ENCODE results near the gene S1PR5.

S1PR5 gene

DNA sequence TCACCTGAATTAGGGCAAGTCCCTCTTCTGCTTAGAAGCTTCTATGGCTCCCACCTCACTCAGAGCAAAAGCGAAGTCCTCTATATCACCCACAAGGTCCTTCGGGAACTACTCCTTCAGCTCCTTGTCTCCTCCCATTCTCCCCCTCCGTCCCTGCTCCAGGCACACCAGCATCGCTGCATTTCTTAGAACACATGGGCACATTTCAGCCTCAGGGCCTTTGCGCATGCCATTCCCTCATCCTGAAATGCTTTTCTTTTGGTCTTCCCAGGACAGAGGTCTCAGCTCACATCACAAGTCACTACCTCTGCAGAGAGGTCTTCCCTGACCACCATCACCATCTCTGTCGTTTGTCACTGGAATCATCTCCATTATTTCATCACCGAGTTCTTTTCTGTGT, 4.0 kb downstream of the S1PR5 start:
- no peak for DNase-seq

DNA sequence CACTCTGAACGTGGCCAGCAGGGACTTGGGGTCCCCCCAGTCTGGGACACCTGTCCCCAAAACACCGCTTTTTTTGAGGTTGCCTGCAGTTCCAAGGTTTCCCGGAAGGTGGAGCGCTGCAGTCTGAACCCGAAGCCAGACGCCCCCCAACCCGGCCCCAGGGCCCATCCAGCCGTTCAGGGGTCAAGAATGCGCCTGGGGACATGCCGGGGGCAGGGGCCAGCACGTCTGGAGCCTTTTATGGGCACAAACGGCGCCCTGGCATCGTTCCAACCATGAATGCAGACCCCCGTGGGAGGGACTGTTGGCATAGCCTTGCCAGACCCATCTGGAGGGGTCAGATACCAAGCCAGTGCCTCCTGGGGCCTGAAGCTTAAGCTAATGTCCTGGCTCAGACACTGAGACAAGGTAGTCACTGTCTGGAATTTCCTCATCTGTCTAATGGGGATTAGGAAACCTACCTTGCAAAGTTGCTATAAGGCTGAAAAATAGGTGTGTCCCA, 6.9 kb downstream of the S1PR5 start:
- DNase-seq: no peak

DNA sequence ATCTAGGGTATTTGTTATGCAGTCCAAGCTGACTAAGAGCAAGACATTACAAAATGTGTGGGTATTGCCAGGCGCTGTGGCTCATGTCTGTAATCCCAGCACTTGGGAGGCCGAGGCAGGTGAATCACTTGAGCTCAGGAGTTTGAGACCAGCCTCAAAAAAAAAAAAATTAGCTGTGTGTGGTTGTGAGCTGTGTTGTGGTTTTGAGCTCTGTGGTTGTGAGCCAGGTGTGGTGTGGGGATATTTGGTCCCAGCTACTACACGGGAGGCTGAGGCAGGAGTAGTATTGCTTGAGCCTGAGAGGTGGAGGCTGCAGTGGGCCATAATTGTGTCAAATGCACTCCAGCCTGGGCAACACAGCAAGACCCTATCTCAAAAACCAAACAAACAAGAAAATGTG, 8.5 kb downstream of the S1PR5 start:
- DNase-seq: no peak

DNA sequence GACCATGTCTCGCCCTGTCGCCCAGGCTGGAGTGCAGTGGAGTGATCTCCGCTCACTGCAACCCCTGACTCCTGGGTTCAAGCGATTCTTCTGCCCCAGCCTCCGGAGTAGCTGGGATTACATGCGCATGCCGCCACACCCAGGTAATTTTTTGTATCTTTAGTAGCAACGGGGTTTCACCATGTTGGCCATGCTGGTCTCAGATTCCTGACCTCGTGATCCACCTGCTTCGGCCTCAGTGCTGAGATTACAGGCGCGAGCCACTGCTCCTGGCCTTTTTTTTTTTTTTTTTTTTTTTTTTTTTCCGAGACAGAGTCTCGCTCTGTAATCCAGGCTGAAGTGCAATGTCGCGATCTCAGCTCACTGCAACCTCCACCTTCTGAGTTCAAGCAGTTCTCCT, 9.2 kb downstream of the S1PR5 start:
- DNase-seq: no peak

DNA sequence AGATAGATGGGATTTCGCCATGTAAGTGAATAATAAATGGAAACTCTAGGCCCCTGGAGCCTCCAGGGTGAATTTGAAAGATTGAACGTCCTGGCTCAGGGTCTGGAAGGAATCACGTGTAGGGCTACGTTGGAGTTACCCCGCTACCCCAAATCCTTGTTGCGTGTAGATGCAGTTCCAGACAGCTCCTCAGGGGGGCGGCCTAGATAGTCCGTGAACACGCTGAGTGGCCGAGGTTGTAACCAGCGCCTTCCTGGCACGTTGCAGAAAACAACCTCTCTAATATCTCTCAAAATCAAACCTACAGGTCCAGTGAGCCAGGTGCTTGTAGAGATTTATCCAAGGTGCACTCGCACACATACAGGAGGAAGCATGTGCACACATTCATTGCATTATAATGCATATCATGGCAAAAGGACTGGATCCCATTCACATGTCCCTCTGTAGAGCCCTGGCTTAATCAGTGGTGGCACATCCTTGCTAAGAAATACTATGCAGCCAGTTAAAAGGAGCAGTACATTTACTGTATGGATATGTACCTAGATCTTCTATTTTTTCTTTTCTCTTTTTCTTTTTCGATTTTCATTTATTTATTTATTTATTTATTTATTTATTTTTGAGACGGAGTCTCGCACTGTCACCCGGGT, 11.5 kb downstream of the S1PR5 start:
- no peak for DNase-seq

DNA sequence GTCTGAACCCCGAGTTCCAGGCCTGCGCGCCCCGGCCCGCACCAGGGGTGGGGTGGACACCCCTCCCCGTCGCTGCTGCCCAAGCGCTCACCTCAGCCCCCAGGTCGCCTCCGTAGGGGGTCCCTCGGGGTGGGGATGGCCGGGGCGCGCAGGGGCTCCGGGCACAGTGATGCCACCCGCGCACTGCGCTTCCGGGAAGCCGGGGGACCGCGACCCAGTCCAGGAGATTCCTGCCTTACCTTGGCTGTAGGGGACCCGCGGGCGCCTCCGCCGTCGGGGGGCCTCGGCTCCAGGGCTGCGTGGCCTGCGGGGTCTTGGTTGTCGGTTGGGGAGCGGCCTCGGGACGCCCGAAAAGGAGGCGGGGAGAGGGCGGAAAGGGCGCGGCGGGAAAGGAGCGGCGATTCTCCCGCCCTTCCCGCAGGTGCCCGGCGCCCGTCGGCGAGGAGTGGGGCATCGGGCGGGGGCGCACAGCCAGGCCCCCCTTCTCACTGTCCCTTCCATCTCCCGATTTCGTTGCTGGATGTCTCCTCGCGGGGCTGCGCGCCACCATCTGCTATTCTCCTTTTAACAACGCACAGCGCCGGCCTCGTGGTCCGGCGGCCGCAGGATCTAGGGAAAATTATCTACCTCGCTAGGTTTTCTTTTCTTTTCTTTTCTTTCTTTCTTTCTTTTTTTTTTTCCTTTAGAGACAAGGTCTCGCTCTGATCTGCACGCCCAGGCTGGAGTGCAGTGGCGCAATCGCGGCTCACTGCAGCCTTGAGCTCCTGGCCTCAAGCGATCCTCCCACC, 14.1 kb downstream of the S1PR5 start, which contains the start of gene KEAP1:
Gene KEAP1, minus strand, starts transcription at position 355 of the 788 bp plus-strand sequence. CDS start 3,323 bp downstream, outside the sequence.
- DNase-seq: no peak

DNA sequence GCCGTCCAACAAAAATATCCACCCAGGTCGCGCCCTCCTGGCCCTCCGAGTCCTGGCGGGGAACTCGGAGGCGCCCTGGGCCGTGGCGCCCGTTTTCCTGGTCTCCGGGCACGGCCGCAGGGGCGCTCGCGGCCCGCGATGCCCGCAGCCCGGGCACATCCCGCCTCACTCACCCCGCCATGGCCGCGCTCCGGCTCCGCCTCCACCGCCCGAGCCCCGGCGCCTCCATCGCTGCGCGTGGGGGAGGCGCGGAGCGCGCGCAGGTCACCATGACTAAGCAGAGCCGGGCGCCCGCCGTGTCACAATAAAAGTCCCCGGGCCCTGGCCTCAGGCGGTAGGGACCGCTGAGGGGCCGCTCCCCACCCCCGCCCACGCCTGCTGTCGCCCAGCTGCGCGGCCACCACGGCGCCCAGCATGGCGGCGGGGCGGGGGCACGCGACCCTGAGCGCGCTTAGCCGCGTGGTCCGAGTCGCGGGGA, 14.7 kb downstream of the S1PR5 start:
- DNase-seq: no peak

DNA sequence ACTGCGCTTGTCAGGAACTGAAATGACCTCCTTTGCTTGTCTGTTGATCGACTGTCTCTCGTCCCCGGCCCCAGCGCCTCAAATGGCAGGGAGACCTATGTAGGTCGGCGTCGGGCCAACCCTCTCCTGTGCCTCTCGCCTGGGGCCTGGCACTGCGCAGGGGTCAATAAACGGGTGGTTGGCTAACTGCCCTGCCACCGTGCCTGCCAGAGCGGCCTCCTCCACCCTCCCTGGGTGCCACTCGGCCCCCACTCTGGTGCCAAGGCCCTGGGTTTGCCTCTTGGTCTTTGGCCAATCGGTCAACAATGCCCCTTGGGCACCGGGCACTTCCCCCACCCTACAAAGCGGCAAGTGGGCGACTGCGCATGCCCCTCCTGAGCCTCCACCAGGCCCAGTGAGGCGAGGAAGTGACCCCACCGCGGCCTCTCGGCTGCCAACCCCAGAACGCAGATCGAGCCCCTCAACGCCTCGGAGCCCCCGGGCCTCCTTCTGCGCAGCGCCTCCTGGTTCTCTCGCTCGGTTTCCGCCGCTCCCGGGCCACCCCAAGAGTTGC, 15.2 kb downstream of the S1PR5 start:
- DNase-seq: peak; percentile 43

DNA sequence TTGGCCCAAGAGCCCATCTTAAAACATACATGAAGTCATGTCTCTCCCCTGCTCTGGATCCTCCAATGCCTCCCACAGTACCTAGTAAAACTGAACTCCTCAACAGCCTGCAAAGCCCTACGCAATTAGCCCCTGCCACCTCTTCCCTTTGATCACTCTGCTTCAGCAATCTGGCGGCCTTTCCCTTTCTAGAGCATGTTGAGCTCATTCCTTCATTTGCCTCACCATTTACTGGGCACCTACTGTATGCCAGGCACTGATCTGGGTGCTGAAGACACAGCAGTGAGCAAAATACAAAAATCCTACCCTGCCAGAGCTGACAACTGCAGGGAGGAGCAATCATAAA, 17.0 kb downstream of the S1PR5 start:
- no peak for DNase-seq

DNA sequence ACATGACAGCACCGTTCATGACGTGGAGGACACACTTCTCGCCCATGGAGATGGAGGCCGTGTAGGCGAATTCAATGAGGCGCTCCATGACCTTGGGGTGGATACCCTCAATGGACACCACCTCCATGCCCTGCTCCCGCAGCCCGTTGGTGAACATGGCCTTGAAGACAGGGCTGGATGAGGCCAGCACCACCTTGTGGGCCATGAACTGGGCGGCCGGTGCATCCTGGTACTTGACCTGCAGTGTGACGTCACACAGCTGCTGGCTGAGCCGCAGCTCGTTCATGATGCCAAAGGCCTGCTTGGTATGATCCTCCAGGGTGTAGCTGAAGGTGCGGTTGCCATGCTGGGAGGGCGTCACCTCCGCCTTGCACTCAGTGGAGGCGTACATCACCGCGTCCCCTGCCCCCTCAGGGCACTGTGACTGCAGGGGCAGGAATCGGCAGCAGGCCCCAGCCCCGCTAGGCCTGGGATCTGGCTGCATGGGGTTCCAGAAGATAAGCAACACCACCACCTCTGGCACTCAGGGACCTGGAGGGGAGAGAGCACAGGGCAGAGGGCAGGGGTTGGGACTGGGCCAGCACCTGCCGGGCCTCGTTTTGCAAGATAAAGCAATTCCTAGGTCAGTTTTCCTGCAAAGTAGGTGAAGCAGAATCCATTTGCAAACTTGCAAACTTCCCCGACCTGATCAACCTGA, 17.5 kb downstream of the S1PR5 start:
- no peak for DNase-seq

DNA sequence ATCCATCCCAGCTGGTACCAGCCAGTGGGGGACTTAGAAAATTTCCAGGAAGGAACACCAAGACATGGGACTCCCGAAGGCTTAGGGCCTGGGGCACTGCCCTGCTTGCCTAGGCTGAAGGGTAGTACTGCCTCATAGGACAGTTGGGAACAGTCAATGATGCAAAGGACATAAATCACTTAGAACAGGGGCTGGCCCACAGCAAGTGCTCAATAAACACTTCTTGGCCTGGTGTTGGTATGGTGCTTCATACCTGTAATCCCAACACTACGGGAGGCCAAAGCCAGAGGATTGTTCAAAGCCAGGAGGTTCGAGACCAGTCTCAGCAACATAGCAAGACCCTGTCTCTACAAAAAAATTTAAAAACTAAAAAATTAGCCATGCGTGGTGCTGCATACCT, 19.9 kb downstream of the S1PR5 start:
- no peak for DNase-seq

DNA sequence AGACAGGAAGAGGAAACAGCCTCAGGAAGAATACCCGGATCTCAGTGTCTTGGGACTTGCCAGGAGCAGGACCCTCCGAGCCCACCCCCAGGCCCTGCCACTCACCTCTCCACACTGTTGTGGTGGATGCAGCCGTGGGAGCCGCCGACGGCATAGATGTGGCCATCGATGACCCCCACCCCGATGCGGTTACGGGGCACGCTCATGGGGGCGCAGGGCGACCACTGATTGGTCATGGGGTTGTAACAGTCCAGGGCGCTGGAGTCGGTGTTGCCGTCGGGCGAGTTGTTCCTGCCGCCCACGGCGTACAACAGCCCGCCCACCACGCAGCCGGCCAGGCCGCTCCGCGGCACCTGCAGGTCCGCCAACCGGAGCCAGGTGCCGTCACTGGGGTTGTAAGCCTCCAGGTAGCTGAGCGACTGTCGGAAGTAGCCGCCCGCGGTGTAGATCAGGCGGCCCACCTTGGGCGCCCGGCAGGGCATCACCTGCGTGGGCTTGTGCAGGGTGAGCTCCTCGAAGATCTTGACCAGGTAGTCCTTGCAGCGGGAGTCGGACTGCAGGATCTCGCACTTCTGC, 25.7 kb downstream of the S1PR5 start:
- DNase-seq: no peak

DNA sequence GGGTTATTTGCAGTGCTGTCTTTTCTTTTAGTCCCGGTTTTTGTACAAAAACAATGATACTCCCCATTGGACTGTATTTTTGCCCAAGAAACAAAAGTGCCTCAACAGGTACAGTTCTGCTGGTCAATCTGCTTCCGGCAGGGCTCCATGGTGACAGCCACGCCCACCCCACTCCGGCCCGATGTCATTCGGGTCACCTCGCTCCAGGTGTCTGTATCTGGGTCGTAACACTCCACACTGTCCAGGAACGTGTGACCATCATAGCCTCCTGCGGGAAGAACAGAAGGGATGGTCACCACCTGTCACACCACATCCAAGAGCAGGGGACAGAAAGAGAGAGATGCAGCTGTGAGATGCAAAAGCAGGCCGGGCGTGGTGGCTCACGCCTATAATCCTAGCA, 30.7 kb downstream of the S1PR5 start:
- no peak for DNase-seq

DNA sequence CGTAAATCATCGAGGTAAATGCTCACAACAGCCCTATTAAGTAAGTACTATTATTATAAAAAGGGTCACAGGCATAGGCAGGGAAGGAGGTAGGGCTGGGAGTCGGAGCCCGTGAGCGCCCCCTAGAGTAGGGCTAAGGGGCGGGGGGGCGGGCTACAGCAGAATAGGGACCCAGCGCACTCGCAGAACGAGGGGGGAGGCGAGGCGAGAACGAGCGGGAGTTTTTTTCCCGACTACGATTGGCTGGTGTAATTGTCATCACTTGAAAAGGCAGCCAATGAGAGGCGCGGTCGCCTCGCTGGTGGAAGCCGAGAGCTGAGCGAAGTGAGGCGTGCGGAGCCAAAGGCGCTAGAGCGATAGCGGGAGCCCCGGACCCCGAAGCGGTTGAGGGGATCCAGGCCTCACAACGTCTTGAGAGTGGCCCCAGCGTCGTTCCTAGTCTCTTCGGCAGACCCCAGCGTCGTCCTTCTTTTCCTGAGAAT, 38.3 kb downstream of the S1PR5 start:
- DNase-seq: no peak

DNA sequence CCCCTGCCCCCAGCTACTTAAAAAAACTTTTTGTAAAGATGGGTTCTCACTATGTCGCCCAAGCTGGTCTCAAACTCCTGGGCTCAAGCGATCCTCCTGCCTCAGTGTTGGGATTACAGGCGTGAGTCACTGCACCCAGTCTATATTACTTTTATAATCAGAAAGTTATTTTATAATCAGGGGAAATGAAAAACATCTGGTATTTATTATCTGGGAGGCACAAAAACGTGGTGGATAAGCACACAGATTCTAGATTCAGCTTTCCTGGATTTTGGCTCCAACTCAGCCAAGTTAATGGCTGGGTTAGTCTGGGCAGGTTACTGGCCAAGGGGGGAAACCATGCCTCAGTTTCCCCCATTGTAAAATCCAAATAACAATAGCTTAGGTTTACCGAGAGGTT, 38.8 kb downstream of the S1PR5 start:
- no peak for DNase-seq

DNA sequence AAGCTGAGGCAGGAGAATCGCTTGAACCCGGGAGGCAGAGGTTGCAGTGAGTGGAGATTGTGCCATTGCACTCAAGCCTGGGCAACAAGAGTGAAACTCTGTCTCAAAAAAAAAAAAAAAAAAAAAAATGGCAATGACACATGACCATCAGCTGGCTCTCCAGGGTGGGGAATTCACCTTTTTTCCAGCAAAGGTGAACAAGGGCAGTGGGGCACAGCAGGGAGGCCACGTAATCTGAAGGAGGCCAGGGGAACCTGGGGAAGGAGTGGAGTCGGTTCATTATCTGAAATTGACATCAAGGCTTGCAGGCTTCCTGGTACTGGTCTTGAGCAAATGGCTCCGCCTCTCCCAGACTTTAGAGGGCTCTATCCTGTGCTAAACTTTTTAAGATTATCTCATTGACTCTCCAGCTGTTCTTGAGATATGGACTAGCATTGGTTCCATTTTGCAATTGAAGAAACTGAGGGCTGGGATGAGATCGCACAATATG, 42.2 kb downstream of the S1PR5 start:
- DNase-seq: no peak

DNA sequence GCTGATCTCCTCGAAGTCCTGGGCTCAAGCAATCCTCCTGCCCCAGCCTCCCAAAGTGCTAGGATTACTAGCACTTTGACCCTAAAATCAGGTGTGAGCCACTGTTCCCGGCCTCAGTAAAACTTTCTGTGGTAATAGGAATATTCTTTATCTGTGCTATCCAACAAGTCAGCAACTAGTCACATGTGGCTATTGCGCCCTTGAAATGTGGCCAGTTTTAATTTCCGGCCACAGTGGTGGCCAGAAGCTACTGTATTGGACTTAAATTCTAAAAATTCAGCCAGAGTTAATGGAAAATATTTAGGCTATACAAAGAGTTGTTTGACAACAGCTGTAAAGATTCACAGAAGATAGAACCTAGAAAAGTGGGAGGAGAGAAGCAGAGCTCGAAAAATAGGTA, 44.1 kb downstream of the S1PR5 start:
- no peak for DNase-seq

DNA sequence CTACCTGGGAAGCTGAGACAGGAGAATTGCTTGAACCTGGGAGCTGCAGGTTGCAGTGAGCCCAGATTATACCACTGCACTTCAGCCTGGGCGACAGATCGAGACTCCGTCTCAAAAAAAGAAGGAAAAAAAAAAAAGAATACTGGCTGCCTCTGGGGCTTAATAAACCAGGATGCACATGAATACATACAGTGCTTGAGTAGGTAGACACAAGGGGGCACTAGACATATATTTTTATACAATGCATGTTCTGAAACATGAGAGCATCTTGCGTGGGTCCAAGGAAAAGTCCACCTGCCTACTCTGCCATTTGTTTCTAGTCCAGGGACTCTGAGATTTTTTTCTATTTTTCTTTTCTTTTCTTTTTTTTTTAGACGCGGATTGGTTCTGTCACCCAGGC, 45.3 kb downstream of the S1PR5 start:
- DNase-seq: no peak

DNA sequence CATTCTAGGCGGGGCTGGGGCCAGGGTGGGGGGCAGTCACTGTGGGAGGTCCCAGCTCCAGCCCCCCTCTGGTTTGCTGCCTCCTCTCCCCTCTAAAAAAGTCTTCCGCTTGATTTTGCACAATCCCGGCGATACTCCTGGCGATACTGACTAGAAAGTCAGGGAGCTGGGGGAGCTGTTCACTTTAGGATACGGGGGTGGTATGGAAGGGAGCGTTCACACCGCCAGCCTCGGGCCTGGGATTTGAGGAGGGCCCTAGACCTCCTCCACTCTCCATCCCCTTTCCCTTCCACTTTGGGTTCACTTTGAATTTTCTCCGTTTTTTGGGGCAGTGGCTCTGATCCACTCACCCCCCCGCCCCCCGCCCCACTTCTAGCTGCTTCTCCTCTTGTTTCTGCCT, 49.1 kb downstream of the S1PR5 start:
- DNase-seq: no peak

DNA sequence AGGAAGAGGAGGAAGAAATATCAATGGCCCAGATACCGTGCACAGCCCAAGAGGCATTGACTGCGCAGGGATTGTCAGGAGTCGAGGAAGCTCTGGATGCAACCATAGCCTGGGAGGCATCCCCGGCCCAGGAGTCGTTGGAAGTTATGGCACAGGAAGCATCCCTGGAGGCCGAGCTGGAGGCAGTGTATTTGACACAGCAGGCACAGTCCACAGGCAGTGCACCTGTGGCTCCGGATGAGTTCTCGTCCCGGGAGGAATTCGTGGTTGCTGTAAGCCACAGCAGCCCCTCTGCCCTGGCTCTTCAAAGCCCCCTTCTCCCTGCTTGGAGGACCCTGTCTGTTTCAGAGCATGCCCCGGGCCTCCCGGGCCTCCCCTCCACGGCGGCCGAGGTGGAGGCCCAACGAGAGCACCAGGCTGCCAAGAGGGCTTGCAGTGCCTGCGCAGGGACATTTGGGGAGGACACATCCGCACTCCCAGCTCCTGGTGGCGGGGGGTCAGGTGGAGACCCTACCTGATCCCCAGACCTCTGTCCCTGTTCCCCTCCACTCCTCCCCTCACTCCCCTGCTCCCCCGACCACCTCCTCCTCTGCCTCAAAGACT, 50.0 kb downstream of the S1PR5 start:
- DNase-seq: no peak

DNA sequence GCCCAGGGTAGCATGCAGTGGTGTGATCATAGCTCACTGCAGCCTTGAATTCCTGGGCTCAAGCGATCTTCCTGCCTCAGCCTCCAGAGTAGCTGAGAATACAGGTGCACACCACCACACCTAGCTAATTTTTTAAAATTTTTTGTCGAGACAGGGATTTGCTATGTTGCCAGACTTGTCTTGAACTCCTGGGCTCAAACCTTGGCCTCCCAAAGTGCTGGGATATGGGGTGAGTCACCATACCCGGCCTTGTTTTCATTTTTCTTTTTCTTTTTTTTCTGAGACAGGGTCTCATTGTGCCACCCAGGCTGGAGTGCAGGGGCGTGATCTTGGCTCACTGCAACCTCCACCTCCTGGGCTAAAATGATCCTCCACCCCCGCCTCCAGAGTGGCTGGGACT, 52.8 kb downstream of the S1PR5 start:
- DNase-seq: no peak

Data from cortex of kidney (tissue), 1 donor.